Measurements from ENCODE around the gene RASL10A. TPM values are rescaled to one million over a fixed set of nuclear protein-coding genes. Genes with fewer than 3 reads are reported as not detected.

The RASL10A gene
- total RNA-seq, 1 experiment from 2014 or later: 1.1 TPM

- intact Hi-C loops (cut with micrococcal nuclease; ENCODE audit: unreplicated experiment): no loop called here
- H3K36me3 Mint-ChIP-seq (ENCODE audit: insufficient read depth, unreplicated experiment): peaks cover 7% of the 10 kb centered on the region
- no peak overlapping the region for H3K27ac Mint-ChIP-seq (ENCODE audit: unreplicated experiment)
- no peak overlapping the region for H3K4me3 Mint-ChIP-seq (ENCODE audit: unreplicated experiment)
- H3K27me3 Mint-ChIP-seq (ENCODE audit: insufficient read depth, unreplicated experiment): no peaks in the 10 kb centered on the region
- H3K4me1 Mint-ChIP-seq (ENCODE audit: low read depth, unreplicated experiment): no peaks in the 10 kb centered on the region
- no peaks in the 10 kb centered on the region for H3K27me3 ChIP-seq (replicated peaks; ENCODE audit: control insufficient read depth, insufficient read depth, low read length)
- no peaks in the 10 kb centered on the region for H3K9me3 Mint-ChIP-seq (ENCODE audit: unreplicated experiment)
- no peaks in the 10 kb centered on the region; the same call in 1 of the 2 replicates for H3K36me3 ChIP-seq (ENCODE audit: control insufficient read depth, insufficient read depth, low read length)
- ChIA-PET CTCF (interaction anchor here (1.5 kb wide), 1 partner anchor 21 kb away, joined by 4 read pairs; the partner anchor contains the start of gene GAS2L1), POLR2A (no interaction called here)
- TF ChIP-seq CTCF (IDR thresholded peaks at IDR 0.05; ENCODE audit: insufficient read depth in 1 of 2, low read depth in 1 of 2, low read length in 1 of 2, severe bottlenecking in 1 of 2, unreplicated experiment in 1 of 2): no peak
- no peaks in the 10 kb centered on the region for H3K9me3 ChIP-seq
- no peak overlapping the region for H3K4me3 ChIP-seq (ENCODE audit: low read depth, low read length)
- BruUV-seq (replicated peaks): TSS peak; percentile 42
- no peaks in the 10 kb centered on the region for H3K4me1 ChIP-seq
- no peak for DNase-seq
These were observed 12.6 kb upstream of the RASL10A start for GRCh38 chr22:29328055-29328454.

DNA sequence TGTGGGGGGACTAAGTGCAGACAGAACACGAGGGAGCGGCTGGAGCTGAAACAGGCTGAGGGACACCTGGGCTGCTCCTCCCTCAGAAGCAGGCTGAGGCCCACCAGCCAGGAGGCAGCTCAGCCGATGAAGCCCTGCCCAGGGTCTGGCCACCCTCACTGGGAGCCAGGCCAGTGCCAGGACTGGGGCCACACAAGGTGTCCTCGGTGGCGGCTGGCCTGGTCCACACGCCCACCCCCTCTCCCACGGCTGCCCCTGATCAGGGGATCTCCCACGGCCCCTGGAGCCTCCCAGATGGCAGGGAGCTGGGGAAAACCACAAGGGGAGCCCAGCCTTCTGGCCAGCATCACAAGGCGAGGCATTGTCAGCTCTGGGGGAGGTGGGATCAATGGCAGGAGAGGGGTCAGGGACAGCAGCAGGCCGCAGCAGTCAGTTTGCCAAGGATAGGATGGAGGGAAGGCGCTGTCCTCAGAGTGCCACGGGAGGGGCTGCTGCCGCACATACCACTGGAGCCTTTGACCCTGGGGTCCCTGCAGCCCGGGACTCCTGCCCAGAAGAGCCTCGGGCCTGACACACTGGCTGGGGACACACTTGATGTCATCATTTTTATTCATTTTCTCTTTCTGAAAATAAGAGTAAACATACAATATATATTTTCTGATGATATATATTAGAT, 11.7 kb upstream of the RASL10A start:
- no TSS peak for BruUV-seq (replicated peaks)
- ChIA-PET POLR2A (no interaction called here), CTCF (interaction anchor here (1.5 kb wide), 1 partner anchor 21 kb away, joined by 4 read pairs; the partner anchor contains the start of gene GAS2L1)
- Histone ChIP-seq H3K4me3 (ENCODE audit: low read depth, low read length) (no peak overlapping the region), H3K36me3 (ENCODE audit: control insufficient read depth, insufficient read depth, low read length) (no peaks in the 10 kb centered on the region; the same call in 1 of the 2 replicates), H3K9me3 (no peaks in the 10 kb centered on the region), H3K4me1 (no peaks in the 10 kb centered on the region), H3K27me3 (replicated peaks; ENCODE audit: control insufficient read depth, insufficient read depth, low read length) (no peaks in the 10 kb centered on the region)
- no peak for DNase-seq
- Mint-ChIP-seq H3K36me3 (ENCODE audit: insufficient read depth, unreplicated experiment) (peaks cover 3% of the 10 kb centered on the region), H3K9me3 (ENCODE audit: unreplicated experiment) (no peaks in the 10 kb centered on the region), H3K4me3 (ENCODE audit: unreplicated experiment) (no peak overlapping the region), H3K27ac (ENCODE audit: unreplicated experiment) (no peak overlapping the region), H3K4me1 (ENCODE audit: low read depth, unreplicated experiment) (no peaks in the 10 kb centered on the region), H3K27me3 (ENCODE audit: insufficient read depth, unreplicated experiment) (no peaks in the 10 kb centered on the region)
- intact Hi-C loops (cut with micrococcal nuclease; ENCODE audit: unreplicated experiment): no loop called here
- TF ChIP-seq CTCF (IDR thresholded peaks at IDR 0.05; ENCODE audit: insufficient read depth in 1 of 2, low read depth in 1 of 2, low read length in 1 of 2, severe bottlenecking in 1 of 2, unreplicated experiment in 1 of 2): no peak

DNA sequence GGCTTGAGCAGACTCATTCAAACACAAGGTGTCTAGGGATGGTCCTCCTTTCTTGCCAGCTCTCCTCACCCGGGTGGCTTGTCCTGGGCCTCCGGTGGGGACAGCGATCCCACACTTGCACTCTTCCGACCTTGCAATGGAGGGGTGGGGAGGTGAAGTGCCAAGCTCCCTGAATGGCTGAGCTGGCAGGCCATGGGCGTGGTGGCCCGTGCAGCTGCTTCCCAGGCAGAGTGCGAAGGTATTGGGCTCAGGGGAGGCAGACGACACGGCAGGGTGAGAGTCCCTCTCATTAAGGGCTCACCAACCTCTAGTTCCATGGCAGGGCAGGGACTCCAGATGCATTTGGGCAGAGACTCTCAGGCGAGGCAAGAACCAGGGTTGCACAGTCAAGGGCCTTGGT, 11.0 kb upstream of the RASL10A start:
- H3K4me3 Mint-ChIP-seq (ENCODE audit: unreplicated experiment): no peak overlapping the region
- Histone ChIP-seq H3K9me3 (no peaks in the 10 kb centered on the region), H3K4me3 (ENCODE audit: low read depth, low read length) (no peak overlapping the region), H3K4me1 (no peaks in the 10 kb centered on the region), H3K36me3 (ENCODE audit: control insufficient read depth, insufficient read depth, low read length) (no peaks in the 10 kb centered on the region; the same call in 1 of the 2 replicates), H3K27me3 (replicated peaks; ENCODE audit: control insufficient read depth, insufficient read depth, low read length) (no peaks in the 10 kb centered on the region)
- H3K27me3 Mint-ChIP-seq (ENCODE audit: insufficient read depth, unreplicated experiment): no peaks in the 10 kb centered on the region
- DNase-seq: no peak
- no peak overlapping the region for H3K27ac Mint-ChIP-seq (ENCODE audit: unreplicated experiment)
- intact Hi-C loops (cut with micrococcal nuclease; ENCODE audit: unreplicated experiment): no loop called here
- TF ChIP-seq CTCF (IDR thresholded peaks at IDR 0.05; ENCODE audit: insufficient read depth in 1 of 2, low read depth in 1 of 2, low read length in 1 of 2, severe bottlenecking in 1 of 2, unreplicated experiment in 1 of 2): no peak
- no TSS peak for BruUV-seq (replicated peaks)
- H3K36me3 Mint-ChIP-seq (ENCODE audit: insufficient read depth, unreplicated experiment): no peaks in the 10 kb centered on the region
- ChIA-PET CTCF (no interaction called here), POLR2A (no interaction called here)
- no peaks in the 10 kb centered on the region for H3K9me3 Mint-ChIP-seq (ENCODE audit: unreplicated experiment)
- no peaks in the 10 kb centered on the region for H3K4me1 Mint-ChIP-seq (ENCODE audit: low read depth, unreplicated experiment)

All from Caco-2 (cell line).